HCT116 (cell line): Measurements from ENCODE around the gene MAPK8. TPM values are rescaled to one million over a fixed set of nuclear protein-coding genes. Genes with fewer than 3 reads are reported as not detected.

Experiments
- ATAC-seq: fragments of 200-7000 bp; cut with Tn5 transposase; 2 replicates; pipeline ENCODE4 v1.9.1; 2020; ENCODE audit warnings: mild to moderate bottlenecking, moderate library complexity
- BruUV-seq: library from RNA; stranded (reverse); fragments of 400-500 nt; replicated peaks from 2 replicates; lab custom pipeline; 2021; lab: Mats Ljungman, UMichigan
- CTCF ChIA-PET: fragments of 300-600 bp; sonication (Branson Sonifier 250); formaldehyde crosslinking; loops from one replicate; lab custom pipeline; 2021; ENCODE audit warnings: antibody characterized with exemption; lab: Charles Lee
- POLR2A ChIA-PET: fragments of 300-600, 350-600 bp; sonication (Branson Sonifier 250); formaldehyde crosslinking; loops from one replicate; lab custom pipeline; 2021; ENCODE audit warnings: antibody characterized with exemption; lab: Charles Lee
- RAD21 ChIA-PET, 2 experiments: fragments of 300-600 bp; sonication (Branson Sonifier 250); formaldehyde crosslinking; loops; one replicate each; lab custom pipeline; 2023; ENCODE audit warnings: low total read pairs in 2 of 2; ENCODE audit not compliant: uncharacterized antibody in 2 of 2, unreplicated experiment in 2 of 2, low non-redundant PET in 1 of 2; lab: Charles Lee
- DNase-seq: peaks from one replicate; pipeline ENCODE4 v3.0.0-alpha.2; 2010; ENCODE audit warnings: low read depth, low spot score
- H2AFZ ChIP-seq: fragments of 200-600 bp; shearing (Covaris generic), sonication (generic); 2 replicates; pipeline ENCODE4 v1.6.1; 2017; ENCODE audit warnings: low read depth, mixed run types, mixed read lengths, antibody characterized with exemption, low read length; ENCODE audit not compliant: poor library complexity, severe bottlenecking
- H3K27ac ChIP-seq: 2 replicates; pipeline ENCODE4 v1.5.1; 2012; ENCODE audit warnings: low read depth, low read length
- H3K27me3 ChIP-seq: fragments of 200-600 bp; sonication (generic); 2 replicates; pipeline ENCODE4 v1.6.1; 2016; ENCODE audit warnings: mixed run types, low read length, mixed read lengths; ENCODE audit not compliant: insufficient read depth
- H3K36me3 ChIP-seq, 2 experiments: fragments of 200-500 bp in 1 of 2; fragments of 200-600 bp in 1 of 2; sonication (Bioruptor generic) in 1 of 2; sonication (generic) in 1 of 2; 2 replicates each; pipeline versions ENCODE4 v1.5.1 to v1.6.1; 2014 to 2016; ENCODE audit warnings: low read length in 2 of 2, inconsistent platforms in 1 of 2, mixed read lengths in 1 of 2, mixed run types in 1 of 2; ENCODE audit not compliant: insufficient read depth in 2 of 2, control insufficient read depth in 1 of 2
- H3K4me1 ChIP-seq, 2 experiments: fragments of 200-600 bp in 1 of 2; sonication (generic) in 1 of 2; 2 replicates each; pipeline versions ENCODE4 v1.5.1 to v1.6.1; 2012 to 2017; ENCODE audit warnings: low read length in 2 of 2, inconsistent platforms in 1 of 2, mild to moderate bottlenecking in 1 of 2, mixed read lengths in 1 of 2, mixed run types in 1 of 2, moderate library complexity in 1 of 2; ENCODE audit not compliant: insufficient read depth in 2 of 2, control insufficient read depth in 1 of 2
- H3K4me2 ChIP-seq: fragments of 200-600 bp; sonication (generic); 2 replicates; pipeline ENCODE4 v1.6.1; 2017; ENCODE audit warnings: mixed run types, low read length, mixed read lengths
- H3K4me3 ChIP-seq, 2 experiments: fragments of 200-600 bp in 1 of 2; sonication (generic) in 1 of 2; replicated peaks in 1 of 2; 2 replicates each; pipeline ENCODE4 v1.5.1; 2011 to 2016; ENCODE audit warnings: low read length in 2 of 2, control low read depth in 1 of 2, low read depth in 1 of 2, mild to moderate bottlenecking in 1 of 2, mixed read lengths in 1 of 2, mixed run types in 1 of 2
- H3K79me2 ChIP-seq: fragments of 200-600 bp; sonication (generic); 2 replicates; pipeline ENCODE4 v1.6.1; 2017; ENCODE audit warnings: mild to moderate bottlenecking, mixed run types, low read length, moderate library complexity, mixed read lengths; ENCODE audit not compliant: insufficient read depth
- H3K9ac ChIP-seq: fragments of 200-600 bp; sonication (generic); 2 replicates; pipeline ENCODE4 v1.6.1; 2016; ENCODE audit warnings: low read length, mixed read lengths
- H3K9me2 ChIP-seq: fragments of 200-600 bp; sonication (generic), shearing (Covaris generic); 2 replicates; pipeline ENCODE4 v1.6.1; 2017; ENCODE audit warnings: mixed run types, mild to moderate bottlenecking, moderate library complexity; ENCODE audit not compliant: insufficient read depth
- H3K9me3 ChIP-seq, 2 experiments: fragments of 200-500 bp in 1 of 2; fragments of 200-600 bp in 1 of 2; sonication (Bioruptor generic) in 1 of 2; sonication (generic) in 1 of 2; 2 replicates each; pipeline ENCODE4 v1.6.1; 2014 to 2017; ENCODE audit warnings: low read length in 2 of 2, mixed read lengths in 2 of 2, inconsistent platforms in 1 of 2, low read depth in 1 of 2, mild to moderate bottlenecking in 1 of 2, mixed run types in 1 of 2, moderate library complexity in 1 of 2; ENCODE audit not compliant: control insufficient read depth in 1 of 2, insufficient read depth in 1 of 2
- H4K20me1 ChIP-seq: fragments of 200-600 bp; sonication (generic), shearing (Covaris generic); 2 replicates; pipeline ENCODE4 v1.6.1; 2017; ENCODE audit warnings: mixed run types, mild to moderate bottlenecking, moderate library complexity; ENCODE audit not compliant: insufficient read depth
- CBX3 ChIP-seq: IDR thresholded peaks from 2 replicates; pipeline ENCODE4 v1.6.1; 2012; ENCODE audit warnings: low read depth
- EGR1 ChIP-seq: IDR thresholded peaks from 2 replicates; pipeline ENCODE4 v1.6.1; 2012; ENCODE audit warnings: low read depth
- ELF1 ChIP-seq: IDR thresholded peaks from 2 replicates; pipeline ENCODE4 v1.6.1; 2012; ENCODE audit warnings: low read depth, borderline replicate concordance
- EZH2 ChIP-seq: fragments of 200-600 bp; sonication (generic); IDR thresholded peaks from 2 replicates; pipeline ENCODE4 v1.6.1; 2017; ENCODE audit warnings: antibody characterized with exemption, mixed run types
- EZH2phosphoT487 ChIP-seq: fragments of 200-600 bp; IDR thresholded peaks from 2 replicates; pipeline ENCODE4 v1.6.1; 2018; ENCODE audit warnings: antibody characterized with exemption, borderline replicate concordance
- MAX ChIP-seq: IDR thresholded peaks from 2 replicates; pipeline ENCODE4 v1.6.1; 2012
- POLR2AphosphoS5 ChIP-seq: IDR thresholded peaks from 2 replicates; pipeline ENCODE4 v1.6.1; 2011; ENCODE audit warnings: mild to moderate bottlenecking, low read depth, low read length, moderate library complexity
- TCF7L2 ChIP-seq: IDR thresholded peaks from 2 replicates; pipeline ENCODE4 v1.7.0; 2011; ENCODE audit warnings: borderline replicate concordance, inconsistent platforms; ENCODE audit not compliant: insufficient read depth, insufficient read length; ENCODE audit errors: extremely low read depth
- YY1 ChIP-seq: IDR thresholded peaks from 2 replicates; pipeline ENCODE4 v1.6.1; 2011; ENCODE audit warnings: low read length, low read depth, moderate library complexity, mild to moderate bottlenecking; ENCODE audit not compliant: insufficient replicate concordance; ENCODE audit errors: extremely low read depth
- intact Hi-C: fragments of 100-400 bp; cut with micrococcal nuclease; formaldehyde crosslinking; loops from 2 replicates; pipeline ENCODE4 v1.10.0; 2022
- total RNA-seq: library from RNA; stranded (reverse); gene quantifications from one replicate; pipeline ENCODE4 v1.2.1, GENCODE V29; 2021; ENCODE audit not compliant: unreplicated experiment

MAPK8 gene
- total RNA-seq, 1 experiment from 2014 or later, result 71.0 TPM

GRCh38 chr10:48440771-48441170 lies 134.3 kb downstream of the MAPK8 start:
- POLR2A ChIA-PET, result no interaction called here
- intact Hi-C loops, result no loop called here
- Histone ChIP-seq H3K9ac (no peak overlapping the region), H3K9me3 (no peaks in the 10 kb centered on the region), H3K27me3 (no peaks in the 10 kb centered on the region), H3K27ac (no peak overlapping the region), H3K79me2 (no peaks in the 10 kb centered on the region), H3K4me3 (no peak overlapping the region), H2AFZ (no peak overlapping the region), H3K4me1 (no peaks in the 10 kb centered on the region), H3K4me2 (no peak overlapping the region), H4K20me1 (no peaks in the 10 kb centered on the region), H3K9me2 (no peaks in the 10 kb centered on the region), H3K36me3 (no peaks in the 10 kb centered on the region)
- CTCF ChIA-PET, result no interaction called here
- TF ChIP-seq EGR1, result no peak
- TF ChIP-seq CBX3, result no peak
- no peak for TF ChIP-seq YY1
- TF ChIP-seq MAX, result no peak
- TF ChIP-seq TCF7L2, result no peak
- BruUV-seq, result no TSS peak
- DNase-seq, result no peak
- RAD21 ChIA-PET, result no interaction called here
- ATAC-seq, result no peak

- no peaks in the 10 kb centered on the region for H4K20me1 ChIP-seq
- ATAC-seq, result no peak
- intact Hi-C loops, result no loop called here
Observed at GRCh38 chr10:48442090-48442808, 135.8 kb downstream of the MAPK8 start.

More at GRCh38 chr10:48442090-48442808, 135.8 kb downstream of the MAPK8 start:
- no peak overlapping the region for H3K4me3 ChIP-seq
- no peak for DNase-seq
- no peak overlapping the region for H3K9ac ChIP-seq
- H3K27ac ChIP-seq, result no peak overlapping the region
- no peaks in the 10 kb centered on the region for H3K4me1 ChIP-seq
- H3K4me2 ChIP-seq, result no peak overlapping the region
- no peaks in the 10 kb centered on the region for H3K27me3 ChIP-seq
- no peaks in the 10 kb centered on the region for H3K36me3 ChIP-seq
- ChIA-PET CTCF (no interaction called here), RAD21 (no interaction called here), POLR2A (no interaction called here)
- no peaks in the 10 kb centered on the region for H3K79me2 ChIP-seq
- no peaks in the 10 kb centered on the region for H3K9me2 ChIP-seq
- TF ChIP-seq EZH2phosphoT487 (no peak), ELF1 (no peak), MAX (no peak), POLR2AphosphoS5 (peak; percentile 13; the same call in 1 of the 2 replicates), EZH2 (no peak)
- no peaks in the 10 kb centered on the region for H3K9me3 ChIP-seq
- no peak overlapping the region for H2AFZ ChIP-seq
- BruUV-seq, result no TSS peak
